Natural killer cell (primary cell): ENCODE results near the gene PYGB. TPM values are rescaled to one million over a fixed set of nuclear protein-coding genes. Genes with fewer than 3 reads are reported as not detected.

Source experiments
- ATAC-seq, 3 donors: fragments of 150-1000 bp in 2 of 3; fragments of 200-7000 bp in 1 of 3; cut with Tn5 transposase; 1 replicate in 1 of 3; 2 replicates in 2 of 3; pipeline ENCODE4 v1.10.0; 2021; ENCODE audit warnings: mild to moderate bottlenecking in 2 of 3, moderate library complexity in 2 of 3
- DNase-seq, 2 donors: peaks; one replicate each; pipeline versions ENCODE4 v3.0.0 to v3.0.0-alpha.2; 2013 to 2021; ENCODE audit warnings: mixed read lengths in 1 of 2
- H3K27ac ChIP-seq: one replicate; pipeline ENCODE4 v1.5.1; 2013; ENCODE audit warnings: mild to moderate bottlenecking, low read length
- H3K27me3 ChIP-seq: one replicate; pipeline ENCODE4 v1.6.1; 2013; ENCODE audit warnings: low read length; ENCODE audit not compliant: control insufficient read depth, insufficient read depth
- H3K36me3 ChIP-seq: one replicate; pipeline ENCODE4 v1.6.1; 2013; ENCODE audit warnings: low read length; ENCODE audit not compliant: control insufficient read depth, insufficient read depth
- H3K4me1 ChIP-seq: one replicate; pipeline ENCODE4 v1.6.1; 2013; ENCODE audit warnings: low read length; ENCODE audit not compliant: control insufficient read depth, insufficient read depth
- H3K4me3 ChIP-seq: one replicate; pipeline ENCODE4 v1.5.1; 2013; ENCODE audit warnings: low read length
- H3K9me3 ChIP-seq: one replicate; pipeline ENCODE4 v1.6.1; 2013; ENCODE audit warnings: low read length; ENCODE audit not compliant: control insufficient read depth, insufficient read depth
- H3K27ac Mint-ChIP-seq, 2 donors: one replicate each; pipeline ENCODE4 v1.8.0; 2022; ENCODE audit warnings: mild to moderate bottlenecking in 2 of 2, mixed read lengths in 2 of 2, moderate library complexity in 1 of 2
- H3K27me3 Mint-ChIP-seq, 2 donors: one replicate each; pipeline ENCODE4 v1.8.0; 2022; ENCODE audit warnings: low read depth in 2 of 2, mixed read lengths in 2 of 2
- H3K36me3 Mint-ChIP-seq: one replicate; pipeline ENCODE4 v1.8.0; 2022; ENCODE audit warnings: mixed read lengths
- H3K4me1 Mint-ChIP-seq, 2 donors: one replicate each; pipeline ENCODE4 v1.8.0; 2022; ENCODE audit warnings: mixed read lengths in 2 of 2
- H3K4me3 Mint-ChIP-seq: one replicate; pipeline ENCODE4 v1.8.0; 2022; ENCODE audit warnings: mild to moderate bottlenecking, moderate library complexity, mixed read lengths
- H3K9me3 Mint-ChIP-seq, 2 donors: one replicate each; pipeline ENCODE4 v1.8.0; 2022; ENCODE audit warnings: mixed read lengths in 2 of 2
- WGBS: methylation state at CpG from one replicate; pipeline ENCODE4 v1.1.7; 2013; ENCODE audit warnings: missing lambda C conversion rate; ENCODE audit not compliant: insufficient coverage; 5-methylcytosine and 5-hydroxymethylcytosine counted together
- intact Hi-C: fragments of 100-400 bp; cut with micrococcal nuclease; formaldehyde crosslinking; loops from one replicate; pipeline ENCODE4 v1.14.2; 2022
- total RNA-seq, 4 donors: library from RNA; stranded (reverse); fragments of 120-200 nt in 1 of 4; gene quantifications; one replicate each; pipeline versions ENCODE4 v1.2.3 to v1.2.4, GENCODE V29; 2013 to 2022
- TF ChIP-seq, protein P1 (sequence below): fragments of 200-600 bp; IDR thresholded peaks from one replicate; pipeline ENCODE4 v1.8.0; 2022; ENCODE audit warnings: antibody characterized with exemption

Gene PYGB
- total RNA-seq, 3 donors from 2014 or later (not counting 1 experiment from before 2014, with no cell fraction given), result 39.4 to 55.4 (median 47.0) TPM

DNA sequence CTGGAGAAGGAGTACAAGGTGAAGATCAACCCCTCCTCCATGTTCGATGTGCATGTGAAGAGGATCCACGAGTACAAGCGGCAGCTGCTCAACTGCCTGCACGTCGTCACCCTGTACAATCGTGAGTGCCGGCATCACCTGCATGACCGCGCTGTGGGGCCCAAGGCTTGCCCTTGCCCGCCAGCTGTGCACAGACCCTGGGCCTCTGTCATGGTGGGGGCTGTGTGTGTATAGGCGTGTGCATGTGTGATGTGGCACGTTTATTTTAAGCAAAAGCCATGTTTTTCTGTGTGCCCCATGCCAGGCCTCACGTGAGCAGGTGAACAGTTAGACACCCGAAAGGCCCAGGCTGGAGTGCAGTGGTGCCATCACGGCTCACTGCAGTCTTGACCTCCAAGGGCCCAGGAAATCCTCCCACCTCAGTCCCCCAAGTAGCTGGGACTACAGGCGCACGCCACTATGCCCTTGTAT is 36.3 kb downstream of the PYGB start:
- Histone ChIP-seq H3K9me3 (no peaks in the 10 kb centered on the region), H3K27ac (no peak overlapping the region), H3K36me3 (peaks cover 54% of the 10 kb centered on the region), H3K27me3 (no peaks in the 10 kb centered on the region), H3K4me3 (no peak overlapping the region), H3K4me1 (peaks cover 8% of the 10 kb centered on the region)
- WGBS, result 96% methylated on average over 17 of the region's 17 CpGs
- Mint-ChIP-seq H3K27ac (no peak overlapping the region), H3K9me3 (no peaks in the 10 kb centered on the region), H3K4me1 (peaks cover 0 to 4% of the 10 kb centered on the region in 2 donors), H3K4me3 (no peak overlapping the region), H3K27me3 (no peaks in the 10 kb centered on the region), H3K36me3 (peaks cover 12% of the 10 kb centered on the region)
- intact Hi-C loops, result no loop called here
- TF ChIP-seq, protein P1, sequence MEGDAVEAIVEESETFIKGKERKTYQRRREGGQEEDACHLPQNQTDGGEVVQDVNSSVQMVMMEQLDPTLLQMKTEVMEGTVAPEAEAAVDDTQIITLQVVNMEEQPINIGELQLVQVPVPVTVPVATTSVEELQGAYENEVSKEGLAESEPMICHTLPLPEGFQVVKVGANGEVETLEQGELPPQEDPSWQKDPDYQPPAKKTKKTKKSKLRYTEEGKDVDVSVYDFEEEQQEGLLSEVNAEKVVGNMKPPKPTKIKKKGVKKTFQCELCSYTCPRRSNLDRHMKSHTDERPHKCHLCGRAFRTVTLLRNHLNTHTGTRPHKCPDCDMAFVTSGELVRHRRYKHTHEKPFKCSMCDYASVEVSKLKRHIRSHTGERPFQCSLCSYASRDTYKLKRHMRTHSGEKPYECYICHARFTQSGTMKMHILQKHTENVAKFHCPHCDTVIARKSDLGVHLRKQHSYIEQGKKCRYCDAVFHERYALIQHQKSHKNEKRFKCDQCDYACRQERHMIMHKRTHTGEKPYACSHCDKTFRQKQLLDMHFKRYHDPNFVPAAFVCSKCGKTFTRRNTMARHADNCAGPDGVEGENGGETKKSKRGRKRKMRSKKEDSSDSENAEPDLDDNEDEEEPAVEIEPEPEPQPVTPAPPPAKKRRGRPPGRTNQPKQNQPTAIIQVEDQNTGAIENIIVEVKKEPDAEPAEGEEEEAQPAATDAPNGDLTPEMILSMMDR, result no peak
- DNase-seq (no peak), ATAC-seq (no peak)

- no peak overlapping the region for H3K27ac ChIP-seq
- H3K36me3 Mint-ChIP-seq, result peaks cover 12% of the 10 kb centered on the region
- H3K4me1 Mint-ChIP-seq, result peaks cover 0 to 4% of the 10 kb centered on the region in 2 donors
- TF ChIP-seq, protein P1, result no peak
- H3K4me3 ChIP-seq, result no peak overlapping the region
- H3K9me3 ChIP-seq, result no peaks in the 10 kb centered on the region
- H3K4me1 ChIP-seq, result peaks cover 8% of the 10 kb centered on the region
- ATAC-seq (no peak), DNase-seq (no peak)
- H3K36me3 ChIP-seq, result peaks cover 54% of the 10 kb centered on the region
- no peak overlapping the region for H3K27ac Mint-ChIP-seq
- no peaks in the 10 kb centered on the region for H3K27me3 ChIP-seq
- intact Hi-C loops, result no loop called here
- H3K27me3 Mint-ChIP-seq, result no peaks in the 10 kb centered on the region
- 96% methylated on average over 26 of the region's 26 CpGs for WGBS
- no peaks in the 10 kb centered on the region for H3K9me3 Mint-ChIP-seq
- no peak overlapping the region for H3K4me3 Mint-ChIP-seq
Observed at GRCh38 chr20:25285091-25285647, 37.3 kb downstream of the PYGB start.

DNA sequence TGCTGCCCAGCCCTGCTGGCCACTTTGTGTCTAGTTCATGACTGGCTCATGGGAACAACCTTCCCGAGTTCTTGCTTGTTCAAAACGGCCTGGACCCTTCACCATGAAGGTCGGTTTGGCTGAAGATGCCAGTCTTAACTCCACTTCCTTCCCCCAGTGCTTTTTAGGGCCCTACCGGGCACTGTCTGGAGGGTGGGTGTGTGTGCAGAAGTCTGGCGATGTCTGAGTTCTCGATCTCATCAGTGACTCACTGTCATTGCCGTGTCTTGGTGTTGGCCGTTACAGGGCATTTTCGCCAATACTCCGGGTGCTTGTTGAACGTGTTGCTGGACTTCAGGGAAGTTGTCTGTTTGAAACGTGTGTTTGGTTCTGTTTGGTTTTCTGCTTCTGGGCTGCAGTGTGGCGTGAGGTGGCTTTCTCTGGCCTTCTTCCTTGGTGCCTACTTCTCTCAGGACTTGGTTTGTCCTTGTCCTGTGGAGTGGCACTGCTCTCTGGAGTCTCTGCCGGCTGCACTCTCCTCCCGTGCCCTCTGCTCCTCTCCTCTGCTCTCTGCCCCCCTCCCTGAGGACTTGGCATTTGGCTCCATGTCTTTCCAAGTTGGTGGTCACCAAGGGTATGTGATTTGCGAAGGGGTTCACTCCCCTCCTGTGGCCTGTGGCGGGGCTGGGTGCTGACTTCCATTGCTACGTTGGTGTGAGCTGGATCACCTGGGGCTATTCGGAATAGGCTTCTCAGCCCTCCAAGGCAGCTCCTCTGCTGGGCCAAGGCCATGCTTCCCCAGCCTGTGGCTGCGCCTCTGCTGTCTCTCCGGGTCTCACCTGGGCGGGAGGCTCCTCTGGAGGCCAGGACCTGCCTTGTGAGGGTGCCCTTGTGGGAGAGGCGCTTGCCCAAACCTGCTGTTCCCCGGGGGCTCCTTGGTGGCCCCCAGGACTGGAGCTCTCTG is 38.2 kb downstream of the PYGB start:
- Mint-ChIP-seq H3K9me3 (no peaks in the 10 kb centered on the region), H3K36me3 (peaks cover 12% of the 10 kb centered on the region), H3K27me3 (no peaks in the 10 kb centered on the region), H3K4me3 (no peak overlapping the region), H3K27ac (peak overlapping the region in 1 of 2 donors; percentile 76), H3K4me1 (peaks cover 0 to 4% of the 10 kb centered on the region in 2 donors)
- no peak overlapping the region for H3K27ac ChIP-seq
- H3K4me3 ChIP-seq, result no peak overlapping the region
- peaks cover 5% of the 10 kb centered on the region for H3K4me1 ChIP-seq
- ATAC-seq (no peak), DNase-seq (no peak)
- peaks cover 55% of the 10 kb centered on the region for H3K36me3 ChIP-seq
- TF ChIP-seq, protein P1, result no peak
- 95% methylated on average over 23 of the region's 24 CpGs for WGBS
- intact Hi-C loops, result no loop called here
- H3K27me3 ChIP-seq, result no peaks in the 10 kb centered on the region
- no peaks in the 10 kb centered on the region for H3K9me3 ChIP-seq
